Islet of Langerhans (tissue), 1 donor: ENCODE data around the gene COL5A2.

Experiments
- FAIRE-seq: peaks from one replicate; lab custom pipeline; 2011; peaks lifted over from hg19 to GRCh38; lab: Jason Lieb, UNC

COL5A2 gene

GRCh38 chr2:189047171-189047888 is 132.2 kb downstream of the COL5A2 start:
- no peak for FAIRE-seq

- no peak for FAIRE-seq
These were observed 133.2 kb downstream of the COL5A2 start for GRCh38 chr2:189046320-189046719.

- no peak for FAIRE-seq
These were observed 133.7 kb downstream of the COL5A2 start for GRCh38 chr2:189045836-189046235.

- FAIRE-seq: no peak
These were observed 142.0 kb downstream of the COL5A2 start for GRCh38 chr2:189037518-189037917.

GRCh38 chr2:189024901-189025618 is 154.5 kb downstream of the COL5A2 start:
- FAIRE-seq: no peak

- no peak for FAIRE-seq
These were observed 157.1 kb downstream of the COL5A2 start for GRCh38 chr2:189022492-189022891.

- FAIRE-seq: no peak
These were observed 157.5 kb downstream of the COL5A2 start for GRCh38 chr2:189022053-189022481.

- no peak for FAIRE-seq
These were observed 159.4 kb downstream of the COL5A2 start for GRCh38 chr2:189020179-189020578.

GRCh38 chr2:189018631-189019030 is 160.9 kb downstream of the COL5A2 start:
- no peak for FAIRE-seq

- no peak for FAIRE-seq
These were observed 163.2 kb downstream of the COL5A2 start for GRCh38 chr2:189016311-189016861.

GRCh38 chr2:189015359-189015758 is 164.2 kb downstream of the COL5A2 start:
- no peak for FAIRE-seq

GRCh38 chr2:189014449-189015138 is 165.0 kb downstream of the COL5A2 start:
- FAIRE-seq: peak; percentile 98

- no peak for FAIRE-seq
These were observed 165.7 kb downstream of the COL5A2 start for GRCh38 chr2:189013671-189014448.

GRCh38 chr2:189013031-189013430 is 166.5 kb downstream of the COL5A2 start:
- FAIRE-seq: no peak

- no peak for FAIRE-seq
These were observed 167.2 kb downstream of the COL5A2 start for GRCh38 chr2:189012351-189012750.

GRCh38 chr2:189010536-189010935 is 169.0 kb downstream of the COL5A2 start:
- FAIRE-seq: no peak

- peak; percentile 96 for FAIRE-seq
These were observed 170.9 kb downstream of the COL5A2 start for GRCh38 chr2:189008555-189009262.

- no peak for FAIRE-seq
These were observed 177.5 kb downstream of the COL5A2 start for GRCh38 chr2:189002079-189002478.

- no peak for FAIRE-seq
These were observed 179.3 kb downstream of the COL5A2 start for GRCh38 chr2:189000221-189000620.

- FAIRE-seq: no peak
These were observed 182.3 kb downstream of the COL5A2 start for GRCh38 chr2:188997263-188997662.

- FAIRE-seq: no peak
These were observed 186.3 kb downstream of the COL5A2 start for GRCh38 chr2:188993247-188993646.
